Neural cell (in vitro differentiated cells): ENCODE data around the gene ARID1A. TPM values are rescaled to one million over a fixed set of nuclear protein-coding genes. Genes with fewer than 3 reads are reported as not detected.

Source experiments
- H2AFZ ChIP-seq: fragments of 200-600, 300-800 bp; sonication (generic), shearing (Covaris generic); 2 replicates; pipeline ENCODE4 v1.6.0; 2014; ENCODE audit warnings: low read depth, mild to moderate bottlenecking, antibody characterized with exemption, low read length, moderate library complexity
- H3F3A ChIP-seq: fragments of 200-600 bp; shearing (Covaris generic); 2 replicates; pipeline ENCODE4 v1.6.1; 2016; ENCODE audit warnings: mild to moderate bottlenecking, moderate library complexity, mixed read lengths, antibody characterized with exemption, low read length; ENCODE audit not compliant: insufficient read depth, poor library complexity, severe bottlenecking
- H3K27ac ChIP-seq: fragments of 200-600, 300-800 bp; sonication (generic), shearing (Covaris generic); 2 replicates; pipeline ENCODE4 v1.5.1; 2014; ENCODE audit warnings: mild to moderate bottlenecking, low read length, moderate library complexity
- H3K27me3 ChIP-seq: fragments of 300-800, 200-600 bp; sonication (generic), shearing (Covaris generic); 2 replicates; pipeline ENCODE4 v1.6.0; 2014; ENCODE audit warnings: mild to moderate bottlenecking, low read depth, low read length, moderate library complexity; ENCODE audit not compliant: insufficient read depth
- H3K36me3 ChIP-seq: fragments of 300-800, 200-600 bp; sonication (generic), shearing (Covaris generic); 2 replicates; pipeline ENCODE4 v1.5.1; 2014; ENCODE audit warnings: mild to moderate bottlenecking, antibody characterized with exemption, low read length, moderate library complexity; ENCODE audit not compliant: insufficient read depth
- H3K4me2 ChIP-seq: fragments of 300-800, 200-600 bp; sonication (generic), shearing (Covaris generic); 2 replicates; pipeline ENCODE4 v1.6.0; 2014; ENCODE audit warnings: mild to moderate bottlenecking, low read length
- H3K4me3 ChIP-seq: fragments of 300-800, 200-600 bp; sonication (generic), shearing (Covaris generic); 2 replicates; pipeline ENCODE4 v1.5.1; 2014; ENCODE audit warnings: mild to moderate bottlenecking, low read length, moderate library complexity
- H3K79me2 ChIP-seq: fragments of 200-600 bp; shearing (Covaris generic); replicated peaks from 2 replicates; pipeline ENCODE4 v1.6.0; 2014; ENCODE audit warnings: mild to moderate bottlenecking, low read length, moderate library complexity; ENCODE audit not compliant: insufficient read depth
- H3K9ac ChIP-seq: fragments of 300-800, 200-600 bp; sonication (generic), shearing (Covaris generic); 2 replicates; pipeline ENCODE4 v1.6.1; 2016; ENCODE audit warnings: mild to moderate bottlenecking, low read length, mixed read lengths
- H3K9me2 ChIP-seq: fragments of 200-600 bp; shearing (Covaris generic); 2 replicates; pipeline ENCODE4 v1.6.1; 2016; ENCODE audit warnings: mild to moderate bottlenecking, low read length, mixed read lengths; ENCODE audit not compliant: insufficient read depth
- H3K9me3 ChIP-seq: fragments of 200-600, 300-800 bp; sonication (generic), shearing (Covaris generic); 2 replicates; pipeline ENCODE4 v1.6.1; 2016; ENCODE audit warnings: mild to moderate bottlenecking, mixed run types, low read length, moderate library complexity, mixed read lengths
- H4K20me1 ChIP-seq: fragments of 200-600 bp; shearing (Covaris generic); 2 replicates; pipeline ENCODE4 v1.6.1; 2016; ENCODE audit warnings: mild to moderate bottlenecking, mixed run types; ENCODE audit not compliant: insufficient read depth
- CTCF ChIP-seq: fragments of 450-650 bp; IDR thresholded peaks from 2 replicates; pipeline ENCODE4 v1.5.1; 2014; ENCODE audit warnings: antibody characterized with exemption, mild to moderate bottlenecking, moderate library complexity; ENCODE audit not compliant: poor library complexity, severe bottlenecking
- EP300 ChIP-seq: fragments of 450-650 bp; conservative IDR thresholded peaks from 2 replicates; pipeline ENCODE4 v1.6.1; 2014; ENCODE audit warnings: antibody characterized with exemption, mild to moderate bottlenecking, moderate library complexity; ENCODE audit not compliant: poor library complexity, severe bottlenecking
- MXI1 ChIP-seq: fragments of 450-650 bp; conservative IDR thresholded peaks from 2 replicates; pipeline ENCODE4 v1.6.1; 2014; ENCODE audit warnings: antibody characterized with exemption, mild to moderate bottlenecking; ENCODE audit not compliant: poor library complexity, severe bottlenecking
- POLR2AphosphoS5 ChIP-seq: IDR thresholded peaks from 2 replicates; pipeline ENCODE4 v1.6.1; 2012
- RAD21 ChIP-seq: fragments of 450-650 bp; conservative IDR thresholded peaks from 2 replicates; pipeline ENCODE4 v1.6.1; 2014; ENCODE audit warnings: antibody characterized with exemption, mild to moderate bottlenecking, moderate library complexity
- REST ChIP-seq: IDR thresholded peaks from 2 replicates; pipeline ENCODE4 v1.6.1; 2012; ENCODE audit warnings: borderline replicate concordance
- SMC3 ChIP-seq: fragments of 450-650 bp; conservative IDR thresholded peaks from 2 replicates; pipeline ENCODE4 v1.6.1; 2014; ENCODE audit warnings: antibody characterized with exemption, mild to moderate bottlenecking, moderate library complexity; ENCODE audit not compliant: poor library complexity
- TAF1 ChIP-seq: IDR thresholded peaks from 2 replicates; pipeline ENCODE4 v1.6.1; 2012; ENCODE audit warnings: low read depth
- polyA plus RNA-seq: library from polyadenylated mRNA; depleted of rRNA; stranded (reverse); fragments of >200 nt; gene quantifications from 2 replicates; pipeline ENCODE4 v1.2.3, GENCODE V29; 2014

The ARID1A gene
- polyA plus RNA-seq, 1 donor from 2014 or later, result 13.2 TPM

GRCh38 chr1:26721669-26722355 is 26.0 kb downstream of the ARID1A start:
- H3K79me2 ChIP-seq, result peaks cover 96% of the 10 kb centered on the region
- peaks cover 47% of the 10 kb centered on the region for H4K20me1 ChIP-seq
- H3K9me2 ChIP-seq, result no peaks in the 10 kb centered on the region
- no peak overlapping the region for H3K9ac ChIP-seq
- no peaks in the 10 kb centered on the region for H3K27me3 ChIP-seq
- no peak overlapping the region for H3K27ac ChIP-seq
- H3K4me3 ChIP-seq, result no peak overlapping the region
- no peak overlapping the region for H3K4me2 ChIP-seq
- H2AFZ ChIP-seq, result no peak overlapping the region
- TF ChIP-seq RAD21 (no peak), EP300 (no peak), CTCF (no peak), POLR2AphosphoS5 (no peak), SMC3 (no peak), TAF1 (no peak)
- no peaks in the 10 kb centered on the region for H3F3A ChIP-seq
- H3K36me3 ChIP-seq, result no peaks in the 10 kb centered on the region
- no peaks in the 10 kb centered on the region for H3K9me3 ChIP-seq

GRCh38 chr1:26723013-26723991 is 27.5 kb downstream of the ARID1A start:
- Histone ChIP-seq H3K27me3 (no peaks in the 10 kb centered on the region), H3K4me3 (peak overlapping the region; percentile 50), H3K9me3 (no peaks in the 10 kb centered on the region), H3K36me3 (no peaks in the 10 kb centered on the region), H3F3A (no peaks in the 10 kb centered on the region), H3K27ac (peak overlapping the region; percentile 24), H3K79me2 (peaks cover 96% of the 10 kb centered on the region), H4K20me1 (peaks cover 39% of the 10 kb centered on the region), H3K9me2 (no peaks in the 10 kb centered on the region), H3K9ac (no peak overlapping the region), H2AFZ (no peak overlapping the region), H3K4me2 (peak overlapping the region; percentile 33)
- TF ChIP-seq MXI1 (peak; percentile 69), REST (no peak)
